A673 (cell line): Measurements from ENCODE around the gene LIME1.

Source experiments
- EZH2 ChIP-seq: fragments of 200-600 bp; sonication (generic); IDR thresholded peaks from 2 replicates; pipeline ENCODE4 v1.6.1; 2017; ENCODE audit warnings: borderline replicate concordance, low read depth, mild to moderate bottlenecking, mixed read lengths, antibody characterized with exemption, low read length; ENCODE audit not compliant: poor library complexity, severe bottlenecking
- TF ChIP-seq, protein P1 (sequence below): fragments of 300-800, 200-600 bp; sonication (generic); conservative IDR thresholded peaks from 2 replicates; pipeline ENCODE4 v1.5.1; 2017; ENCODE audit warnings: low read depth, mild to moderate bottlenecking, antibody characterized with exemption, low read length, moderate library complexity, mixed read lengths

DNA sequence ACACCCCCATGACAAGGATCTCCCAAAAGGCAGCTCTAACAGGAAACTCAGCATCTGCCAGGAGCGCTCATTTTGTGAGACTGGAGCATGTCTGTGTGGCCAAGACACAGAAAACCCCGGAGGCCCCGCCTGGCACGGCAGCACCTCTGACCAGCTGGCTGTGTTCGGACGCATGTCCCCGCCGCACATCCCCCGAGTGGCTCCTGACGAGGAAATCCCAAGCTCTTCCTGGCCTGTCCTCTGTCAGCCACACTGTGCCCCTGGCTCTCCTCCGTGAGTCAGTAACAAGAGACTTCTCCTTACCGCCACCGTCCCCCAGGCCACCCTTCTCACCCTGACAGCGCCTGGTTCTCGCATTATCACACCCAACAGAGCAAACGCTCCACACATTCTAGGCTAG is 17.5 kb downstream of the LIME1 start:
- TF ChIP-seq, protein P1, sequence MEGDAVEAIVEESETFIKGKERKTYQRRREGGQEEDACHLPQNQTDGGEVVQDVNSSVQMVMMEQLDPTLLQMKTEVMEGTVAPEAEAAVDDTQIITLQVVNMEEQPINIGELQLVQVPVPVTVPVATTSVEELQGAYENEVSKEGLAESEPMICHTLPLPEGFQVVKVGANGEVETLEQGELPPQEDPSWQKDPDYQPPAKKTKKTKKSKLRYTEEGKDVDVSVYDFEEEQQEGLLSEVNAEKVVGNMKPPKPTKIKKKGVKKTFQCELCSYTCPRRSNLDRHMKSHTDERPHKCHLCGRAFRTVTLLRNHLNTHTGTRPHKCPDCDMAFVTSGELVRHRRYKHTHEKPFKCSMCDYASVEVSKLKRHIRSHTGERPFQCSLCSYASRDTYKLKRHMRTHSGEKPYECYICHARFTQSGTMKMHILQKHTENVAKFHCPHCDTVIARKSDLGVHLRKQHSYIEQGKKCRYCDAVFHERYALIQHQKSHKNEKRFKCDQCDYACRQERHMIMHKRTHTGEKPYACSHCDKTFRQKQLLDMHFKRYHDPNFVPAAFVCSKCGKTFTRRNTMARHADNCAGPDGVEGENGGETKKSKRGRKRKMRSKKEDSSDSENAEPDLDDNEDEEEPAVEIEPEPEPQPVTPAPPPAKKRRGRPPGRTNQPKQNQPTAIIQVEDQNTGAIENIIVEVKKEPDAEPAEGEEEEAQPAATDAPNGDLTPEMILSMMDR: no peak
- TF ChIP-seq EZH2: no peak
